IMR-90 (cell line): ENCODE measurements around the gene USP32. TPM values are rescaled to one million over a fixed set of nuclear protein-coding genes. Genes with fewer than 3 reads are reported as not detected.

ENCODE experiments used
- ATAC-seq: fragments of 200-7000 bp; cut with Tn5 transposase; 2 replicates; pipeline ENCODE4 v1.9.1; 2020; ENCODE audit warnings: low read depth, mild to moderate bottlenecking, moderate library complexity
- BruUV-seq: library from RNA; stranded (reverse); fragments of 400-500 nt; replicated peaks from 2 replicates; lab custom pipeline; 2021; lab: Mats Ljungman, UMichigan
- CTCF ChIA-PET: fragments of 300-600 bp; formaldehyde crosslinking; extraction: SDS; loops from one replicate; lab custom pipeline; 2021; ENCODE audit warnings: antibody characterized with exemption; lab: Yijun Ruan, JAX
- POLR2A ChIA-PET: fragments of 300-600 bp; sonication (Branson Sonifier 250); formaldehyde crosslinking; loops from one replicate; lab custom pipeline; 2022; ENCODE audit warnings: antibody characterized with exemption; ENCODE audit not compliant: unreplicated experiment; lab: Charles Lee
- DNase-seq: peaks from one replicate; pipeline ENCODE4 v3.0.0; 2013
- H2AFZ ChIP-seq: replicated peaks from 2 replicates; pipeline ENCODE3; 2013; ENCODE audit warnings: low read length, mild to moderate bottlenecking; ENCODE audit not compliant: poor library complexity
- H2AK5ac ChIP-seq: 2 replicates; pipeline ENCODE4 v1.6.1; 2013; ENCODE audit warnings: low read depth, low read length, inconsistent platforms
- H2AK9ac ChIP-seq: replicated peaks from 2 replicates; pipeline ENCODE3; 2013; ENCODE audit warnings: mild to moderate bottlenecking, low read depth, low read length, moderate library complexity; ENCODE audit not compliant: poor library complexity
- H2BK120ac ChIP-seq: 2 replicates; pipeline ENCODE4 v1.6.1; 2013; ENCODE audit warnings: low read depth, low read length, inconsistent platforms
- H2BK15ac ChIP-seq: 3 replicates; pipeline ENCODE4 v1.6.1; 2013; ENCODE audit warnings: low read depth, low read length, inconsistent platforms
- H2BK20ac ChIP-seq: 2 replicates; pipeline ENCODE4 v1.6.1; 2013; ENCODE audit warnings: low read depth, mild to moderate bottlenecking, inconsistent platforms, low read length, moderate library complexity
- H2BK5ac ChIP-seq: 2 replicates; pipeline ENCODE4 v1.6.1; 2013; ENCODE audit warnings: mild to moderate bottlenecking, low read depth, low read length, inconsistent platforms; ENCODE audit not compliant: poor library complexity, severe bottlenecking
- H3K14ac ChIP-seq: replicated peaks from 2 replicates; pipeline ENCODE4 v1.6.1; 2013; ENCODE audit warnings: low read depth, low read length, inconsistent platforms
- H3K18ac ChIP-seq: 2 replicates; pipeline ENCODE4 v1.6.1; 2013; ENCODE audit warnings: low read depth, low read length, control low read depth
- H3K23ac ChIP-seq: 2 replicates; pipeline ENCODE4 v1.6.1; 2013; ENCODE audit warnings: low read depth, low read length, inconsistent platforms
- H3K27ac ChIP-seq: 2 replicates; pipeline ENCODE4 v1.5.1; 2013; ENCODE audit warnings: mild to moderate bottlenecking, control low read depth, low read length; ENCODE audit not compliant: insufficient read depth
- H3K27me3 ChIP-seq: 2 replicates; pipeline ENCODE4 v1.6.1; 2013; ENCODE audit warnings: low read length; ENCODE audit not compliant: control insufficient read depth, insufficient read depth
- H3K36me3 ChIP-seq: 2 replicates; pipeline ENCODE4 v1.6.1; 2013; ENCODE audit warnings: low read length, mixed read lengths; ENCODE audit not compliant: control insufficient read depth, insufficient read depth
- H3K4ac ChIP-seq: 2 replicates; pipeline ENCODE4 v1.6.1; 2013; ENCODE audit warnings: low read depth, low read length, inconsistent platforms
- H3K4me1 ChIP-seq: 2 replicates; pipeline ENCODE4 v1.6.1; 2013; ENCODE audit warnings: low read length, mixed read lengths; ENCODE audit not compliant: control insufficient read depth, insufficient read depth
- H3K4me2 ChIP-seq: 2 replicates; pipeline ENCODE4 v1.6.1; 2013; ENCODE audit warnings: low read depth, mild to moderate bottlenecking, control low read depth, low read length, moderate library complexity
- H3K4me3 ChIP-seq: 2 replicates; pipeline ENCODE4 v1.5.1; 2013; ENCODE audit warnings: low read depth, mild to moderate bottlenecking, control low read depth, low read length, moderate library complexity; ENCODE audit not compliant: insufficient read depth
- H3K56ac ChIP-seq: 2 replicates; pipeline ENCODE4 v1.6.1; 2013; ENCODE audit warnings: low read length, inconsistent platforms; ENCODE audit not compliant: insufficient read depth; ENCODE audit errors: extremely low read depth
- H3K79me1 ChIP-seq, 2 experiments: 2 replicates each; pipeline ENCODE4 v1.6.1; 2013; ENCODE audit warnings: low read length in 2 of 2, inconsistent platforms in 1 of 2, low read depth in 1 of 2
- H3K9ac ChIP-seq: 2 replicates; pipeline ENCODE4 v1.6.1; 2013; ENCODE audit warnings: low read depth, low read length, control low read depth
- H3K9me1 ChIP-seq: 2 replicates; pipeline ENCODE4 v1.6.1; 2013; ENCODE audit warnings: low read length, inconsistent platforms; ENCODE audit not compliant: insufficient read depth
- H3K9me3 ChIP-seq: 2 replicates; pipeline ENCODE4 v1.6.1; 2013; ENCODE audit warnings: low read length; ENCODE audit not compliant: control insufficient read depth, insufficient read depth
- H4K20me1 ChIP-seq: 2 replicates; pipeline ENCODE4 v1.6.1; 2013; ENCODE audit warnings: low read length, inconsistent platforms; ENCODE audit not compliant: insufficient read depth
- H4K5ac ChIP-seq: 2 replicates; pipeline ENCODE4 v1.6.1; 2013; ENCODE audit warnings: mild to moderate bottlenecking, low read depth, low read length, control low read depth
- H4K8ac ChIP-seq, 2 experiments: 2 replicates each; pipeline ENCODE4 v1.6.1; 2013; ENCODE audit warnings: low read depth in 2 of 2, low read length in 2 of 2, control low read depth in 1 of 2, inconsistent platforms in 1 of 2
- H4K91ac ChIP-seq: 2 replicates; pipeline ENCODE4 v1.6.1; 2013; ENCODE audit warnings: low read depth, low read length, inconsistent platforms; ENCODE audit not compliant: insufficient read depth
- BHLHE40 ChIP-seq: fragments of 150-350 bp; IDR thresholded peaks from 2 replicates; pipeline ENCODE4 v1.6.1; 2016; ENCODE audit warnings: mild to moderate bottlenecking, low read depth, low read length
- WGBS, 2 experiments: methylation state at CpG; one replicate each; pipeline versions ENCODE4 v1.1.5 to v1.1.7; 2013; ENCODE audit warnings: missing lambda C conversion rate in 2 of 2; ENCODE audit not compliant: insufficient read length in 1 of 2; ENCODE audit errors: extremely low coverage in 2 of 2; 5-methylcytosine and 5-hydroxymethylcytosine counted together
- dilution Hi-C: fragments of 300-500 bp; cut with HindIII; formaldehyde crosslinking; loops from one replicate; pipeline ENCODE4 v1.14.3; 2018; ENCODE audit warnings: low sequenced_read_pairs; ENCODE audit not compliant: unreplicated experiment
- in situ Hi-C: fragments of 300-500 bp; cut with MboI; formaldehyde crosslinking; loops from 3 replicates; pipeline ENCODE4 v1.14.3; 2019; ENCODE audit warnings: low sequenced_read_pairs, inconsistent platforms, mixed read lengths
- intact Hi-C: fragments of 100-400 bp; cut with micrococcal nuclease; formaldehyde crosslinking; loops from 2 replicates; pipeline ENCODE4 v1.10.0; 2022
- polyA plus RNA-seq, 3 experiments: library from polyadenylated mRNA; depleted of rRNA; stranded (reverse); fragments of >200 nt; gene quantifications; 2 replicates each; pipeline ENCODE4 v1.2.3, GENCODE V29; 2012; ENCODE audit warnings: low replicate concordance in 1 of 3
- total RNA-seq: library from RNA; depleted of rRNA; stranded (reverse); fragments of >200 nt; gene quantifications from 2 replicates; pipeline ENCODE4 v1.2.3, GENCODE V29; 2012

The USP32 gene
- total and polyA plus RNA-seq, 2 of the 4 experiments (the other 2 are of a cell fraction) = 16.8 to 46.8 TPM

DNA sequence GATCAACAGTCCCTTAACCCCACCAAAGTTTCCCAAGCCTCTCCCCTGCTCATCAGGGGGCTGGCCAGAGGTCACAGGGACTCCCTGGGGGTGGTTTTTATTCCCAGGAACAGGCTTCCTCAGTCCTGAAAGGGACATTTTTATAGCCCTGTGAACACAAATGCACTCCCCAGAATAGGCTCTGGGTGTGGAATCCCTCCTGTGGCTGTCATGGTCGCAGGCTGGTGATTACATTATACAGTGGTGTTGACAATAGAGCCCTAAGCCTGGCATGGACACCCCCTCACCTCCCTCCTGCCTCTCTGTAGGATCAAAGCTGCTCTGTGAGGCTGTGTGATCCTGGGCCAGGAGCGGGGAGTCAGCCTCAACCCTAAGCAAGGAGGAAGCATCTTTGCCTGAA, 243.6 kb downstream of the USP32 start:
- no peak overlapping the region for H3K23ac ChIP-seq
- H2BK120ac ChIP-seq = no peak overlapping the region
- no peak overlapping the region for H4K5ac ChIP-seq
- BruUV-seq = no TSS peak
- no peak overlapping the region for H2AK9ac ChIP-seq
- H3K27ac ChIP-seq = no peak overlapping the region
- POLR2A ChIA-PET = no interaction called here
- no peak overlapping the region for H2AK5ac ChIP-seq
- intact Hi-C loops (loop anchor here (10.0 kb wide), 1 partner anchor 486 kb away; no protein-coding TSS in a partner anchor), dilution Hi-C loops (no loop called here), in situ Hi-C loops (loop anchor here (25.0 kb wide), 2 partner anchors 264 to 489 kb away; partner anchors contain the start of gene CHCT1)
- CTCF ChIA-PET = no interaction called here
- no CpG with 5 or more reads among the region's 2 CpGs for WGBS, 2 experiments
- no peak overlapping the region for H2BK15ac ChIP-seq
- no peaks in the 10 kb centered on the region for H3K79me1 ChIP-seq
- no peak overlapping the region for H3K56ac ChIP-seq
- no peak overlapping the region for H2BK20ac ChIP-seq
- peaks cover 3% of the 10 kb centered on the region for H3K4me1 ChIP-seq
- H3K9ac ChIP-seq = no peak overlapping the region
- no peaks in the 10 kb centered on the region for H3K36me3 ChIP-seq
- H4K8ac ChIP-seq = no peak overlapping the region
- H3K18ac ChIP-seq = no peak overlapping the region
- no peak overlapping the region for H3K4me2 ChIP-seq
- no peak overlapping the region for H2BK5ac ChIP-seq
- DNase-seq = no peak
- no peak for ATAC-seq
- no peak overlapping the region for H3K4ac ChIP-seq
- no peak overlapping the region for H2AFZ ChIP-seq
- H4K20me1 ChIP-seq = no peaks in the 10 kb centered on the region
- no peaks in the 10 kb centered on the region; the same call in 1 of the 2 replicates for H3K9me1 ChIP-seq
- H3K14ac ChIP-seq = no peak overlapping the region
- no peak overlapping the region for H4K91ac ChIP-seq
- TF ChIP-seq BHLHE40 = no peak
- no peaks in the 10 kb centered on the region for H3K9me3 ChIP-seq
- H3K4me3 ChIP-seq = no peak overlapping the region
- H3K27me3 ChIP-seq = peaks cover 86% of the 10 kb centered on the region
